ENCODE data around the gene CNR1.

DNA sequence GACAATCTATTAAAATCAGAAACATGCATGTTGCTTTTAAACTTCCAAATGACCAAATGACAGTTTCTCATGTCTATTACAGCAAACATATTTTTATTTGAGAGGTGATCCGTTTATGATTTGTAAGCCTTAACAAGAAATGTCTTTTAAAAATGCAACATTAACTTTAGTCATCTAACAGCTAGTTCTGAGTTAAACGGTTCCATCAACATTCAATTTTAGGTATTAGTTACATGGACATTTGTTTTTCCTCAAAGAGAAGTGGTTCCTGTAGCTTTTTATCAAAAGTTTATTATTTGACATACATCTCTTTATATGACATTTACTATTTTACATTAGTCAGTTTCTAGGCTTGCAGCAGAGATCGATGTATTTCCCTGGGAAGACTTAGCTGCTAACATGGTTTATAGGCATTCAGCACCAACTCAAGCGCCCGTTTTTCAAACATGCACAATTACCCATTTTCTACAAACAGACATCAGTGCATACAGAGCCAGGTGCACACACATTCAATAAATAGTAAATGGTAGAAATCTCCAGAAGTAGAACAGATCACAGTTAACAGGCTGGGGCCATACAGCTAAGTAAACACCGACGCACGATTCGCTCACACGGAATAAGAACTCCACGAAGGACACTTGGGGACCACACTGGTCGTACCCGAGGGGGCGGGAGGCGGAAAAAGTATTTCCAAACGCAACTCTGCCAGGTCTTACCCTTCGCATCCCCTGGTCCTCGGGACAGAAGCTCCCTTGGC lies 882 bp downstream of the CNR1 start:
- TF ChIP-seq, protein P1, sequence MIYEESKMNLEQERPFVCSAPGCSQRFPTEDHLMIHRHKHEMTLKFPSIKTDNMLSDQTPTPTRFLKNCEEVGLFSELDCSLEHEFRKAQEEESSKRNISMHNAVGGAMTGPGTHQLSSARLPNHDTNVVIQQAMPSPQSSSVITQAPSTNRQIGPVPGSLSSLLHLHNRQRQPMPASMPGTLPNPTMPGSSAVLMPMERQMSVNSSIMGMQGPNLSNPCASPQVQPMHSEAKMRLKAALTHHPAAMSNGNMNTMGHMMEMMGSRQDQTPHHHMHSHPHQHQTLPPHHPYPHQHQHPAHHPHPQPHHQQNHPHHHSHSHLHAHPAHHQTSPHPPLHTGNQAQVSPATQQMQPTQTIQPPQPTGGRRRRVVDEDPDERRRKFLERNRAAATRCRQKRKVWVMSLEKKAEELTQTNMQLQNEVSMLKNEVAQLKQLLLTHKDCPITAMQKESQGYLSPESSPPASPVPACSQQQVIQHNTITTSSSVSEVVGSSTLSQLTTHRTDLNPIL (CRISPR knock-in tag; IDR thresholded peaks at IDR 0.05; ENCODE audit: low read depth) = no peak
- TF ChIP-seq TOX (CRISPR knock-in tag; IDR thresholded peaks at IDR 0.05; ENCODE audit: borderline replicate concordance) = no peak
- TF ChIP-seq PATZ1 (CRISPR knock-in tag; IDR thresholded peaks at IDR 0.05; ENCODE audit: borderline replicate concordance) = no peak
- TF ChIP-seq ZNF565 (CRISPR knock-in tag; conservative IDR thresholded peaks at IDR 0.05; ENCODE audit: low read depth) = no peak
- no peak for TF ChIP-seq ISL1 (CRISPR knock-in tag; IDR thresholded peaks at IDR 0.05)
- TF ChIP-seq RARB (CRISPR knock-in tag; IDR thresholded peaks at IDR 0.05) = no peak
- no peak for TF ChIP-seq ARNTL (CRISPR knock-in tag; IDR thresholded peaks at IDR 0.05; ENCODE audit: borderline replicate concordance, low read depth)
- no peak for TF ChIP-seq ZC3H10 (CRISPR knock-in tag; IDR thresholded peaks at IDR 0.05)
- no peak for TF ChIP-seq CSDC2 (CRISPR knock-in tag; IDR thresholded peaks at IDR 0.05)
- no peak for TF ChIP-seq ZNF70 (CRISPR knock-in tag; IDR thresholded peaks at IDR 0.05)
- TF ChIP-seq BACH2 (CRISPR knock-in tag; IDR thresholded peaks at IDR 0.05; ENCODE audit: borderline replicate concordance) = no peak
- TF ChIP-seq POU6F1 (CRISPR knock-in tag; IDR thresholded peaks at IDR 0.05; ENCODE audit: borderline replicate concordance, low read depth) = no peak

Data from SK-N-SH treated with all-trans-retinoic acid at 6 μM for 48 hours (cell line).